ENCODE measurements around the gene HPX. TPM values are rescaled to one million over a fixed set of nuclear protein-coding genes. Genes with fewer than 3 reads are reported as not detected.

The HPX gene
- total RNA-seq, 1 donor from 2014 or later, result 0.56 TPM

DNA sequence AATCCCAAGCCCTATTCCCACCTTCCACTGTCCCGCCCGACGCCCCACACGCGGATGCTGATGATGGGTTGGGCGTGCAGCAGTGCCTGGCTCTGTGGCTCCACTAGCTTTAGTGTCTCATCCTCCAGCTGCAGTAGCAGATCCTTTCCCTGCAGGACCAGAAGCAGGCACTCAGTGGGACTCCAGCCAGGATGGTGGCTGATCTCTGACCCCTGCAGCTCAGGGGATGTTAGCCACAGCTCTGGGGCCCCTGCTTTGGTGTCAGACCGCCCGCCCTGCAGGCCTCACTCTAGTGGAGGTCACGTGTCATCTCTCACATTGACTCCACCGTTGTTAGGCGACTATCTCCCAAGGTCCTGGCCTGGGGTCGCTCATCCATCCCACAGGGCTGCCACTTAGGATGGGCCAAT is 38.7 kb downstream of the HPX start:
- peaks cover 27% of the 10 kb centered on the region for H3K36me3 Mint-ChIP-seq
- Histone ChIP-seq H3K36me3 (no peaks in the 10 kb centered on the region), H3K4me2 (no peak overlapping the region), H3K79me2 (ENCODE audit: low read depth) (no peaks in the 10 kb centered on the region), H4K20me1 (ENCODE audit: low read depth) (peaks cover 25% of the 10 kb centered on the region), H3F3A (ENCODE audit: low read depth) (peaks cover 15% of the 10 kb centered on the region), H3K4me3 (no peak overlapping the region), H3K4me1 (peaks cover 10% of the 10 kb centered on the region), H2AFZ (replicated peaks) (no peak overlapping the region), H3K9ac (no peak overlapping the region), H3K27ac (no peak overlapping the region), H3K9me3 (ENCODE audit: low read depth) (no peaks in the 10 kb centered on the region), H3K27me3 (no peaks in the 10 kb centered on the region)
- no peak overlapping the region for H3K4me3 Mint-ChIP-seq
- no peak overlapping the region for H3K27ac Mint-ChIP-seq
- peaks cover 2% of the 10 kb centered on the region for H3K27me3 Mint-ChIP-seq (ENCODE audit: insufficient read depth, low read depth)
- peaks cover 57% of the 10 kb centered on the region for H3K4me1 Mint-ChIP-seq
- no peak for DNase-seq (ENCODE audit: low spot score)
- H3K9me3 Mint-ChIP-seq, result no peaks in the 10 kb centered on the region
- no peak for TF ChIP-seq EZH2phosphoT487 (IDR thresholded peaks at IDR 0.05)
- TF ChIP-seq EZH2 (IDR thresholded peaks at IDR 0.05), result no peak
- TF ChIP-seq, protein P1, sequence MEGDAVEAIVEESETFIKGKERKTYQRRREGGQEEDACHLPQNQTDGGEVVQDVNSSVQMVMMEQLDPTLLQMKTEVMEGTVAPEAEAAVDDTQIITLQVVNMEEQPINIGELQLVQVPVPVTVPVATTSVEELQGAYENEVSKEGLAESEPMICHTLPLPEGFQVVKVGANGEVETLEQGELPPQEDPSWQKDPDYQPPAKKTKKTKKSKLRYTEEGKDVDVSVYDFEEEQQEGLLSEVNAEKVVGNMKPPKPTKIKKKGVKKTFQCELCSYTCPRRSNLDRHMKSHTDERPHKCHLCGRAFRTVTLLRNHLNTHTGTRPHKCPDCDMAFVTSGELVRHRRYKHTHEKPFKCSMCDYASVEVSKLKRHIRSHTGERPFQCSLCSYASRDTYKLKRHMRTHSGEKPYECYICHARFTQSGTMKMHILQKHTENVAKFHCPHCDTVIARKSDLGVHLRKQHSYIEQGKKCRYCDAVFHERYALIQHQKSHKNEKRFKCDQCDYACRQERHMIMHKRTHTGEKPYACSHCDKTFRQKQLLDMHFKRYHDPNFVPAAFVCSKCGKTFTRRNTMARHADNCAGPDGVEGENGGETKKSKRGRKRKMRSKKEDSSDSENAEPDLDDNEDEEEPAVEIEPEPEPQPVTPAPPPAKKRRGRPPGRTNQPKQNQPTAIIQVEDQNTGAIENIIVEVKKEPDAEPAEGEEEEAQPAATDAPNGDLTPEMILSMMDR (IDR thresholded peaks at IDR 0.05), result no peak

- Histone ChIP-seq H3K36me3 (no peaks in the 10 kb centered on the region), H3K9ac (no peak overlapping the region), H3K4me3 (no peak overlapping the region), H3K9me3 (ENCODE audit: low read depth) (no peaks in the 10 kb centered on the region), H3F3A (ENCODE audit: low read depth) (peaks cover 15% of the 10 kb centered on the region), H3K4me2 (no peak overlapping the region), H3K27ac (no peak overlapping the region), H4K20me1 (ENCODE audit: low read depth) (peaks cover 22% of the 10 kb centered on the region), H3K27me3 (no peaks in the 10 kb centered on the region), H3K4me1 (peaks cover 10% of the 10 kb centered on the region), H3K79me2 (ENCODE audit: low read depth) (no peaks in the 10 kb centered on the region), H2AFZ (replicated peaks) (no peak overlapping the region)
- Mint-ChIP-seq H3K4me1 (peaks cover 52% of the 10 kb centered on the region), H3K4me3 (no peak overlapping the region), H3K27me3 (ENCODE audit: insufficient read depth, low read depth) (peaks cover 2% of the 10 kb centered on the region), H3K9me3 (no peaks in the 10 kb centered on the region), H3K27ac (no peak overlapping the region), H3K36me3 (peaks cover 29% of the 10 kb centered on the region)
- TF ChIP-seq, protein P1 (IDR thresholded peaks at IDR 0.05), result no peak
- TF ChIP-seq EZH2phosphoT487 (IDR thresholded peaks at IDR 0.05) (no peak), EZH2 (IDR thresholded peaks at IDR 0.05) (no peak)
- DNase-seq (ENCODE audit: low spot score), result no peak
Measured at GRCh38 chr11:6401464-6401863, 39.3 kb downstream of the HPX start.

- peaks cover 44% of the 10 kb centered on the region for H3K4me1 Mint-ChIP-seq
- no peaks in the 10 kb centered on the region for H3K36me3 ChIP-seq
- H3F3A ChIP-seq (ENCODE audit: low read depth), result peaks cover 10% of the 10 kb centered on the region
- H3K27me3 ChIP-seq, result no peaks in the 10 kb centered on the region
- peaks cover 18% of the 10 kb centered on the region for H4K20me1 ChIP-seq (ENCODE audit: low read depth)
- no peak overlapping the region for H3K27ac ChIP-seq
- no peaks in the 10 kb centered on the region for H3K9me3 Mint-ChIP-seq
- no peak overlapping the region for H3K27ac Mint-ChIP-seq
- H2AFZ ChIP-seq (replicated peaks), result no peak overlapping the region
- no peak overlapping the region for H3K9ac ChIP-seq
- DNase-seq (ENCODE audit: low spot score), result no peak
- TF ChIP-seq EZH2phosphoT487 (IDR thresholded peaks at IDR 0.05), result no peak
- no peak for TF ChIP-seq EZH2 (IDR thresholded peaks at IDR 0.05)
- TF ChIP-seq, protein P1 (IDR thresholded peaks at IDR 0.05), result no peak
- no peak overlapping the region for H3K4me2 ChIP-seq
- H3K4me3 Mint-ChIP-seq, result no peak overlapping the region
- H3K4me1 ChIP-seq, result peaks cover 10% of the 10 kb centered on the region
- H3K4me3 ChIP-seq, result no peak overlapping the region
- no peaks in the 10 kb centered on the region for H3K79me2 ChIP-seq (ENCODE audit: low read depth)
- peaks cover 36% of the 10 kb centered on the region for H3K36me3 Mint-ChIP-seq
- H3K27me3 Mint-ChIP-seq (ENCODE audit: insufficient read depth, low read depth), result peaks cover 5% of the 10 kb centered on the region
- H3K9me3 ChIP-seq (ENCODE audit: low read depth), result no peaks in the 10 kb centered on the region
Measured at GRCh38 chr11:6400431-6401345, 40.1 kb downstream of the HPX start.

All from neural progenitor cell (in vitro differentiated cells).